Upper lobe of left lung (tissue), 6 donors: Measurements from ENCODE around the gene DNAJC30. TPM values are rescaled to one million over a fixed set of nuclear protein-coding genes. Genes with fewer than 3 reads are reported as not detected.
A peak's percentile ranks its signal among the peaks of the same experiment; 100 is the strongest.
"Not testable (repeated sequence)": the region's sequence is repeated elsewhere in the genome, so short reads cannot be mapped to it uniquely, and the experiment has no call there.

ENCODE experiments used
- ATAC-seq, 2 donors: fragments of 200-7000 bp; cut with Tn5 transposase; one replicate each; pipeline ENCODE4 v1.9.1; 2022; ENCODE audit warnings: mild to moderate bottlenecking in 2 of 2, moderate library complexity in 2 of 2; ENCODE audit not compliant: low FRiP score in 2 of 2
- DNase-seq, 2 donors: peaks; one replicate each; pipeline ENCODE4 v3.0.0-alpha.2; 2019 to 2020
- H3K27ac ChIP-seq, 4 donors: fragments of 200-600 bp; sonication (generic); one replicate each; pipeline ENCODE4 v1.5.1; 2016 to 2019
- H3K27me3 ChIP-seq, 4 donors: fragments of 200-600 bp; sonication (generic); one replicate each; pipeline ENCODE4 v1.5.1; 2017 to 2019
- H3K36me3 ChIP-seq, 4 donors: fragments of 200-600 bp; sonication (generic); one replicate each; pipeline ENCODE4 v1.5.1; 2016 to 2019
- H3K4me1 ChIP-seq, 4 donors: fragments of 200-600 bp; sonication (generic); one replicate each; pipeline ENCODE4 v1.5.1; 2018 to 2019
- H3K4me3 ChIP-seq, 4 donors: fragments of 200-600 bp; sonication (generic); one replicate each; pipeline ENCODE4 v1.5.1; 2017 to 2019; ENCODE audit warnings: mild to moderate bottlenecking in 2 of 4, moderate library complexity in 1 of 4
- H3K9me3 ChIP-seq, 4 donors: fragments of 200-600 bp; sonication (generic); one replicate each; pipeline ENCODE4 v1.5.1; 2018 to 2019
- EP300 ChIP-seq, 4 donors: sonication (generic); formaldehyde crosslinking; IDR thresholded peaks; one replicate each; pipeline ENCODE4 v1.5.1; 2017; ENCODE audit warnings: antibody characterized with exemption in 4 of 4, control low read depth in 2 of 4
- POLR2A ChIP-seq, 4 donors: fragments of 450-650 bp; IDR thresholded peaks; one replicate each; pipeline ENCODE4 v1.5.1; 2016 to 2017; ENCODE audit warnings: antibody characterized with exemption in 4 of 4, mild to moderate bottlenecking in 2 of 4
- POLR2AphosphoS5 ChIP-seq, 2 donors: sonication (generic); formaldehyde crosslinking; IDR thresholded peaks; one replicate each; pipeline ENCODE4 v1.5.1; 2017; ENCODE audit warnings: antibody characterized with exemption in 2 of 2
- WGBS, 2 donors: methylation state at CpG; one replicate each; pipeline ENCODE4 v1.1.5; 2017 to 2018; 5-methylcytosine and 5-hydroxymethylcytosine counted together
- total RNA-seq, 6 donors: library from RNA; depleted of rRNA in 4 of 6; stranded (reverse); fragments of >200 nt in 4 of 6; gene quantifications; one replicate each; pipeline versions ENCODE4 v1.1.0 to v1.2.1, GENCODE V29; 2016 to 2021
- TF ChIP-seq, protein P1 (sequence below), 6 experiments: fragments of 450-650 bp in 4 of 6; fragments of 200-600 bp in 2 of 6; sonication (generic) in 2 of 6; IDR thresholded peaks; one replicate each; pipeline ENCODE4 v1.5.1; 2016 to 2019; ENCODE audit warnings: antibody characterized with exemption in 6 of 6
- donor health status: DM: no; HTN: no; CAD: no; lungs with moderate emphysema.
- donor health status: DM: no; HTN: yes; CAD: no; lungs with severe emphysema.

Gene DNAJC30
- total RNA-seq, 6 donors from 2014 or later, result 6.9 to 13.1 (median 10.3) TPM

DNA sequence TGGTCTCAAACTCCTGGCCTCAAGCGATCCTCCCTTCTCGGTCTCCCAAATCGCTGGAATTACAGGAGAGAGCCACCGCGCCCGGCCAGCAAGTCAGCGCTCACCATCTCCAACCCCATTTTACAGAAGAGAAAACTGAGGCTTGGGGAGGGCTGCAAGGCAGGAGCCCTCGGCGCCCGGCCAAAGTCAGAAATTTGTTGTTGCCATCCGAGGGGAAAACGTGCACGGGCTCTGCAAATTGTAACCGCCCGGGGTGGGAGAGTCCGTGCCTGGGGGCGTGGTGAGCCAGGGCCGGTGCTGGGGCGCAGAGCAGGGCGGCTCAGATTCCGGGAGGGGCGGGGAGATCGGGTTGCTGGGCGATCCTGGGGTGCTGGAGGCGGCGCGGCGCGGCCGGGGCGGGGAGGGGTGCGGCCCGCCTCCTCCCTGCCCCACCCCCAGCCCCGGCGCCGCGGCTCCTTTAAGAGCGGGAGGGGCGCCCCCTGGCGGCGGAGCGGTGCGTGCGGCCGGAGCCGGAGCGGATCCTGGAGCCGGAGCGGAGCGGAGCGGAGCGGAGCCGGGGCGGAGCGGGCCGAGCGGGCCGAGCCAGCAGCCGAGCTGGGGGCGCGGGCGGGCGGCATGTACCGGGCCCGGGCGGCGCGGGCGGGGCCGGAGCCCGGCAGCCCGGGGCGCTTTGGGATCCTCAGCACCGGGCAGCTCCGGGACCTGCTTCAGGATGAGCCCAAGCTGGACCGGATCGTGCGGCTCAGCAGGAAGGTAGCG, 15.7 kb downstream of the DNAJC30 start, which contains the start of gene VPS37D:
Gene VPS37D, plus strand, starts transcription at position 488 of the 759 bp plus-strand sequence. Its CDS starts 128 bp downstream, at position 616.
- TF ChIP-seq, protein P1, sequence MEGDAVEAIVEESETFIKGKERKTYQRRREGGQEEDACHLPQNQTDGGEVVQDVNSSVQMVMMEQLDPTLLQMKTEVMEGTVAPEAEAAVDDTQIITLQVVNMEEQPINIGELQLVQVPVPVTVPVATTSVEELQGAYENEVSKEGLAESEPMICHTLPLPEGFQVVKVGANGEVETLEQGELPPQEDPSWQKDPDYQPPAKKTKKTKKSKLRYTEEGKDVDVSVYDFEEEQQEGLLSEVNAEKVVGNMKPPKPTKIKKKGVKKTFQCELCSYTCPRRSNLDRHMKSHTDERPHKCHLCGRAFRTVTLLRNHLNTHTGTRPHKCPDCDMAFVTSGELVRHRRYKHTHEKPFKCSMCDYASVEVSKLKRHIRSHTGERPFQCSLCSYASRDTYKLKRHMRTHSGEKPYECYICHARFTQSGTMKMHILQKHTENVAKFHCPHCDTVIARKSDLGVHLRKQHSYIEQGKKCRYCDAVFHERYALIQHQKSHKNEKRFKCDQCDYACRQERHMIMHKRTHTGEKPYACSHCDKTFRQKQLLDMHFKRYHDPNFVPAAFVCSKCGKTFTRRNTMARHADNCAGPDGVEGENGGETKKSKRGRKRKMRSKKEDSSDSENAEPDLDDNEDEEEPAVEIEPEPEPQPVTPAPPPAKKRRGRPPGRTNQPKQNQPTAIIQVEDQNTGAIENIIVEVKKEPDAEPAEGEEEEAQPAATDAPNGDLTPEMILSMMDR (IDR thresholded peaks at IDR 0.05), result peak; percentile 93 to 99 (median 98)
- TF ChIP-seq POLR2A (IDR thresholded peaks at IDR 0.05), result no peak
- peak in 1 of 2 donors; percentile 14 for TF ChIP-seq POLR2AphosphoS5 (IDR thresholded peaks at IDR 0.05)
- TF ChIP-seq EP300 (IDR thresholded peaks at IDR 0.05), result peak in 1 of 4 donors; percentile 21
- DNase-seq, result peak; percentile 93 to 99
- H3K27ac ChIP-seq, result peak within 1 kb of the TSS in 1 of 4 donors; percentile 55
- H3K4me1 ChIP-seq, result peaks cover 4 to 22% (median 14%) of the 10 kb centered on the region in 4 donors
- H3K27me3 ChIP-seq, result no peaks in the 10 kb centered on the region
- no peaks in the 10 kb centered on the region for H3K9me3 ChIP-seq
- 9 to 10% methylated on average over 21 to 28 of the region's 79 CpGs for WGBS, 2 donors
- no peaks in the 10 kb centered on the region for H3K36me3 ChIP-seq
- ATAC-seq, result peak; percentile 94 to 98
- peak within 1 kb of the TSS; percentile 47 to 72 (median 70) for H3K4me3 ChIP-seq

DNA sequence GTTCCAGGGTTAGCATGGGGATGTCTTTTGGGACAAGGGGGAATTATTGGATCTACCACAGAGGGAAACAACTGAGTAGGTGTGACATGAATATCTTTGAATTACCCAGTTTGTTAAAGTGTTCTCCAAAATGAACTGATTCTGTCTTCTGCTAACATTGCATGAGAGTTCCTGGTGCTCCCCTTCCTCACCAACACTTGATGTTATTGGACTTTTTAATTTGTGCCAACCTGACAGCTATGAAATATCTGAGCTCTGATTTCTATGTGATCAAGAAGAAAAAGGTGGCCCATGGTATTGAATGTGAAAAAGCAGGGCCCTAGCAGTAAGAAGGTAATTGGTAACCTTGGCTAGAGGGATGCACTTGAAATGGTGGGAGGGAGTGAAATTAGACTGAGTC, 20.2 kb downstream of the DNAJC30 start:
- ATAC-seq (no peak), DNase-seq (no peak)
- Histone ChIP-seq H3K27ac (no peak overlapping the region), H3K9me3 (no peaks in the 10 kb centered on the region), H3K4me3 (no peak overlapping the region), H3K36me3 (no peaks in the 10 kb centered on the region), H3K4me1 (peaks cover 4 to 7% (median 5%) of the 10 kb centered on the region in 4 donors), H3K27me3 (no peaks in the 10 kb centered on the region)
- TF ChIP-seq POLR2AphosphoS5 (IDR thresholded peaks at IDR 0.05) (no peak), EP300 (IDR thresholded peaks at IDR 0.05) (no peak), POLR2A (IDR thresholded peaks at IDR 0.05) (no peak)
- TF ChIP-seq, protein P1 (IDR thresholded peaks at IDR 0.05), result no peak

DNA sequence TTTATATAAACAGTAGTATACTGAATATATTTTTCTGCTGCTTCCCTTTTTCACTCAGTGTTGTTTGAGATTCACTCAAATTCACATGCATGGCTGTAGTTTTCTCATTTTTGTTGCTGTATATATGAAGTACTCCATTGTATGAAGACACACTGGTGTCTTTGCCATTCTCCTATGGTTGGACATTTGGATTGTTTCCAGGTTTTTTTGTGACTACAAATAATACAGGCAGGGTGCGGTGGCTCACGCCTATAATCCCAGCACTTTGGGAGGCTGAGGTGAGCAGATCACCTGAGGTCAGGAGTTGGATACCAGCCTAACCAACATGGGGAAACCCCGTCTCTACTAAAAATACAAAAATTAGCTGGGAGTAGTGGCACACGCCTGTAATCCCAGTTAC, 22.7 kb downstream of the DNAJC30 start:
- H3K9me3 ChIP-seq, H3K36me3 ChIP-seq, ATAC-seq, DNase-seq, H3K27ac ChIP-seq, H3K4me1 ChIP-seq, H3K27me3 ChIP-seq, H3K4me3 ChIP-seq: not testable (repeated sequence)
- WGBS, 2 donors, result 55 to 76% methylated on average over 4 of the region's 4 CpGs

DNA sequence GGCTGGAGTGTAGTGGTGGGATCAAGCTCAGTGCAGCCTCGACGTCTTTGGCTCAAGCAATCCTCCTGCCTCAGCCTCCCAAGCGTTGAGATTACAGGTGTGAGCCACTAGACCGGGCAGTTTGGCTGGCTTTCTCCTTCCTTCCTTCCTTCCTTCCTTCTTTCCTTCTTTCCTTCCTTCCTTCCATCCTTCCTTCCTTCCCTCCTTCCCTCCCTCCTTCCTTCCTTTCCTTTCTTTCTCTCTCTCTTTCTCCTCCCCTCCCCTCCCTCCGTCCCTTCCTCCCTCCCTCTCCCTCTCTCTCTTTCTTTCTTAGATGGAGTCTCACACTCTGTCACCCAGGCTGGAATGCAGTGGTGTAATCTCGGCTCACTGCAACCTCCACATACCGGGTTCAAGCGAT, 23.3 kb downstream of the DNAJC30 start:
- WGBS, 2 donors, result 54 to 61% methylated on average over 8 of the region's 8 CpGs
- ATAC-seq, result no peak
- Histone ChIP-seq H3K4me3 (no peak overlapping the region), H3K4me1 (no peaks in the 10 kb centered on the region), H3K36me3 (no peaks in the 10 kb centered on the region), H3K27ac (no peak overlapping the region), H3K27me3 (no peaks in the 10 kb centered on the region), H3K9me3 (no peaks in the 10 kb centered on the region)
- no peak for DNase-seq
- TF ChIP-seq, protein P1 (IDR thresholded peaks at IDR 0.05), result no peak
- TF ChIP-seq EP300 (IDR thresholded peaks at IDR 0.05) (no peak), POLR2AphosphoS5 (IDR thresholded peaks at IDR 0.05) (no peak), POLR2A (IDR thresholded peaks at IDR 0.05) (no peak)

DNA sequence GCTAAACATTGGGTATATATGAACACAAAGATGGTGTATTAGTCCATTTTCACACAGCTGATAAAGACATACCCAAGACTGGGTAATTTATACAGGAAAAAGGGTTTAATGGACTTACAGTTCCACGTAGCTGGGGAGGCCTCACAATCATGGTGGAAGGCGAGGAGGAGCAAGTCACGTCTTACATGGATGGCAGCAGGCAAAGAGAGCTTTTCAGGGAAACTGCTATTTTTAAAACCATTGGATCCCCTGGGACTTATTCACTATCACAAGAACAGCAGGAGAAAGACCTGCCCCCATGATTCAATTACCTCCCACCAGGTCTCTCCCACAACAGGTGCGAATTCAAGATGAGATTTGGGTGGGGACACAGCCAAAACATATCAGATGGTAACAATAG, 27.9 kb downstream of the DNAJC30 start:
- not testable (repeated sequence) for H3K4me3 ChIP-seq, H3K27me3 ChIP-seq, ATAC-seq, DNase-seq, H3K36me3 ChIP-seq, H3K9me3 ChIP-seq, H3K27ac ChIP-seq, H3K4me1 ChIP-seq
- 84 to 88% methylated on average over 4 of the region's 4 CpGs for WGBS, 2 donors

DNA sequence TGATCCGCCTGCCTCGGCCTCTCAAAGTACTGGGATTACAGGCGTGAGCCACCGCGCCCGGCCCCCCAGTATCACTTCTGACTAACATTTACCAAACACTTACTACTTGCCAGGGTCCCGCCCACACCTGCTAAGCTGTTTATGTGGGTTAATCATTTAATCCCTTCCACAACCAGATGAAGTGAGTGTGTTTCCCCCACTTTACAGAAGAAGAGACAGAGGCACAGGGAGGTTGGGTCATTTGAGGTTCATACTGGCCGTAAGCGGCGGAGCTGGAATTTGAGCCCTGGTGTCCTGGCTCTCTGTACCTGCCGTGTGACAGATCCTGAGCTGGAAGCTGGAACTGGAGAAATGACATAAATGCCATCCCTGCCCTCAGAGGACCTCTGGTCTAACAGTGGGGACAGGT, 30.7 kb downstream of the DNAJC30 start:
- Histone ChIP-seq H3K27me3 (peaks cover 0 to 7% (median 3%) of the 10 kb centered on the region in 4 donors), H3K4me3 (no peak overlapping the region), H3K27ac (no peak overlapping the region), H3K4me1 (peaks cover 6 to 8% (median 7%) of the 10 kb centered on the region in 4 donors), H3K36me3 (no peaks in the 10 kb centered on the region), H3K9me3 (no peaks in the 10 kb centered on the region)
- 64 to 73% methylated on average over 10 to 11 of the region's 11 CpGs for WGBS, 2 donors
- no peak for DNase-seq
- TF ChIP-seq EP300 (IDR thresholded peaks at IDR 0.05) (no peak), POLR2AphosphoS5 (IDR thresholded peaks at IDR 0.05) (no peak), POLR2A (IDR thresholded peaks at IDR 0.05) (no peak)
- TF ChIP-seq, protein P1 (IDR thresholded peaks at IDR 0.05), result no peak
- ATAC-seq, result no peak
